Retinal pigment epithelial cell (primary cell): ENCODE measurements around the gene KCNH4.
A peak's percentile ranks its signal among the peaks of the same experiment; 100 is the strongest.
"Not testable (repeated sequence)": the region's sequence is repeated elsewhere in the genome, so short reads cannot be mapped to it uniquely, and the experiment has no call there.

Source experiments
- DNase-seq: peaks from one replicate; pipeline ENCODE4 v3.0.0-alpha.2; 2010; ENCODE audit warnings: low read depth
- H3K4me3 ChIP-seq: 2 replicates; pipeline ENCODE4 v1.5.1; 2011; ENCODE audit warnings: mild to moderate bottlenecking, low read length, control low read depth, moderate library complexity
- TF ChIP-seq, protein P1 (sequence below): conservative IDR thresholded peaks from 2 replicates; pipeline ENCODE4 v1.5.1; 2011; ENCODE audit warnings: low read depth, low read length, control low read depth, inconsistent platforms

KCNH4 gene

DNA sequence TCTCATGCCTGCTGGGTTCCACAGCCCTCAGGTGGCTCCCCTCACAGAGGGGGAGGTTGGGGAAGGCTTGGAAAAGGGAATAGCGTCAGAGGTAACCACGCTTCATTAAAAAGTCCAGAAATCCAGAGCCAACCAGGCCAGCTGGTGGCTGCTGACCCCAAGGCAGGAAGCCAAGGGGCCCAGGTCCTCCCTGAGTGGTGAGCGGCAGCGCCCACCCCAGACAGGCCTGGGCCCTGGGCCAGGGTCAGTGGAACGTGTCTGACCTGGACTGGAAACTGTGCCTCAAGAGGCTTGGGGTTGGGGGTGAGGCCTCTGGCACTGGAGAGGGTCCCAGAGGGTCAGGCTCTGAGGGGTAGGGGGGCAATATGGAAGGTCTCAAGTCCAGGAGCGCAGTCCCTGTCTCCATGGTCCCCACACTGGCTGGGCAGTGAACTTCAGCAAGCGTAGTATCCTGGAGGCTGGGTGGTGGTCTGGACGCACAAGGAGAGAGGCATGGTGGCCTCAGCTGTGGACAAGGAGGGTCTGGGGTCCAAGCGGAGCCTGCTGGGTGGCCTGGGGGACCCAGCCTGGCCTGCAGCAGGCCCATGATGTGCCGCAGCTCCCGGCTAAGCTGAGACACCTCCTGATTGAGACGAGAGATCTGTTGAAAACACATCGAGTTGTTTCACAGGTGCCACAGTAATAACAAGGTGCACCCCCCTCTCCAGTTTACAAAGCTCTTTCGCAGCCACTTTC, 21.0 kb downstream of the KCNH4 start:
- H3K4me3 ChIP-seq: no peak overlapping the region
- DNase-seq: no peak
- TF ChIP-seq, protein P1, sequence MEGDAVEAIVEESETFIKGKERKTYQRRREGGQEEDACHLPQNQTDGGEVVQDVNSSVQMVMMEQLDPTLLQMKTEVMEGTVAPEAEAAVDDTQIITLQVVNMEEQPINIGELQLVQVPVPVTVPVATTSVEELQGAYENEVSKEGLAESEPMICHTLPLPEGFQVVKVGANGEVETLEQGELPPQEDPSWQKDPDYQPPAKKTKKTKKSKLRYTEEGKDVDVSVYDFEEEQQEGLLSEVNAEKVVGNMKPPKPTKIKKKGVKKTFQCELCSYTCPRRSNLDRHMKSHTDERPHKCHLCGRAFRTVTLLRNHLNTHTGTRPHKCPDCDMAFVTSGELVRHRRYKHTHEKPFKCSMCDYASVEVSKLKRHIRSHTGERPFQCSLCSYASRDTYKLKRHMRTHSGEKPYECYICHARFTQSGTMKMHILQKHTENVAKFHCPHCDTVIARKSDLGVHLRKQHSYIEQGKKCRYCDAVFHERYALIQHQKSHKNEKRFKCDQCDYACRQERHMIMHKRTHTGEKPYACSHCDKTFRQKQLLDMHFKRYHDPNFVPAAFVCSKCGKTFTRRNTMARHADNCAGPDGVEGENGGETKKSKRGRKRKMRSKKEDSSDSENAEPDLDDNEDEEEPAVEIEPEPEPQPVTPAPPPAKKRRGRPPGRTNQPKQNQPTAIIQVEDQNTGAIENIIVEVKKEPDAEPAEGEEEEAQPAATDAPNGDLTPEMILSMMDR: no peak

DNA sequence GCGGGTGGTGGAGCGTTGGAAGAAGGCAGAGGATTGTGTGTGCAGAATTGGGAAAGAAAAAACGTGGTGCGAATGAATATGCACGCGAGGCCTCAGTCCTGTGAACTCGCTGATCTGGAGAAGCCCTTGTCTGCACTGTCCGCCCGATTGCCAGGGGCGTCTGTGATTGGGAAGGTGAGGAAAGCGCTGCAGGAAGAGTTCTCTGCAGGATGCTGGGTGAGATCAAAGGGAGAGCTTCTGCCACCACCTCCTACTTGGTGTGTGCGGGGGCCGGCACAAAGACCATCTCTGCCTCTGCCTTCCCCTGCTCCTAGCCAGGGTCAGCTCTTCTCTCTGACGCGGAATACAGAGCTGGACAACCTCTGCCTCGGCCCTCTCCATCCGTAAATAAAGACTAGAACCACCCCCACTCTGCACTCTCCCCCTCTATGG, 25.3 kb downstream of the KCNH4 start:
- TF ChIP-seq, protein P1: no peak
- no peak for DNase-seq
- H3K4me3 ChIP-seq: peak overlapping the region; percentile 100

DNA sequence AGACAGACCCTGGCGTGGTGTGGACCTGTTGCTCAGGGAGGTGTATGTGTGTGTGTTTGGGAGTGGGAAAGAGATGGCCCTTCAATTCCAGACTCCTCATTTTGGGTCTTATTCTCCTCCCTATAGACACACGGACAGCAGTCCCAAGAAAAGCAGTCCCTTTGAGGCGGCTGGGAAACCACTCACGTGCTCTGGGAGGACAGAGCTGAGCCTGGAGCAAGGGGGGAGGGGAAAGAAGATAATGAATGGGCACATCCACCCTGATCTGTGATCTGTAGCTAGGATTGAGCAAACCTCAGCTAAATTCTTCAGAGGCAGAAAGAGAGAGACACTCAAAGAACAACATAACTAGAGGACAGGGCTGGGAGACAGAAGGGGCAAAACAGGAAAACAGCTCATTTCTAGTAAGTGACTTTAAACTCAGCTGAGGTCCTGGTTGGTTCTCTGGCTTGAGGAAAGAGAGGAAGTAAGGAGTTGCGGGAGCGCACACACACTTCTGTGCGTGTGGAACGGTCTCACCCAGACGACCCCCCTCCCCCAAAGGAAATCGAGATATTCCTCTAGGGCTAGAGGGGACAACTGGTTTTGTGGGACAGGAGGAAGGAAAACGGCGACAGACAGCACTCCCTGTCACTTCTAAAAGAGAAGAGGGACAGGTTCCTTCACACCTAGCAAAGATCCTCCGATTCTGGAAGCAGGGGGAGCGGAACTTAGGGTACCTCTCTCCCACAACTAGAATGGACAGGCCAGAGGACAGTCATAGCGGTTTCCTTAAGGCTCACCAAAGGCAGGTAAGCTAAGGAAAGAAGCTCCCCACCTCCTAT, 26.8 kb downstream of the KCNH4 start:
- no peak for DNase-seq
- TF ChIP-seq, protein P1: no peak
- peak overlapping the region; percentile 100 for H3K4me3 ChIP-seq

DNA sequence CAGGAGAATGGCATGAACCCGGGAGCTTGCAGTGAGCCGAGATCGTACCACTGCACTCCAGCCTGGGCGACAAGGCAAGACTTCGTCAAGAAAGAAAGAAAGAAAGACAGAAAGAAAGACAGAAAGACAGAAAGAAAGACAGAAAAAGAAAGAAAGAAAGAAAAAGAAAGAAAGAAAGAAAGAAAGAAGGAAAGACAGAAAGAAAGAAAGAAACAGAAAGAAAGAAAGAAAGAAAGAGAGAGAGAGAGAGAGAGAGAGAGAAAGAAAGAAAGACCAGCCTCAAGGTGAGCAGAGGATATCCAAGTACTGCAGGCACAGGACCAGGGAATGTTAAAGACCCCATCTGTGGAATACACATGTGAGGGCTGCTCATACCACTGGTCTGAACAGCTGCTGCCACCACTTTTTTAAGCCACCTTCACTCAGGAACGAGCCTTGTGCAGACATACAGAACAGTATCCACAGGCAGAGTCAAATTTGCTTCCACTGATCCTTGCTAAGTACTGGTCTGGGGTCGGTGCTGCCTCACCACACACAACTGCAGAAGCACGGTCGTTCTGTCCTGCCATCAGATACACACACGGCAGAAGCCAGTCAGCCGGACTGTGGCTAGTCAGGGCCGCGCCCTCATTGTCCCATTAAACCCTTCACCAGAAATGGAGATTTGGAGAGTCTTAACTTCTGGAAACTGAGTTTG, 33.9 kb downstream of the KCNH4 start:
- TF ChIP-seq, protein P1: no peak
- DNase-seq: no peak
- H3K4me3 ChIP-seq: no peak overlapping the region

- H3K4me3 ChIP-seq, DNase-seq: not testable (repeated sequence)
These were observed 37.8 kb downstream of the KCNH4 start for GRCh38 chr17:42143138-42143537.

DNA sequence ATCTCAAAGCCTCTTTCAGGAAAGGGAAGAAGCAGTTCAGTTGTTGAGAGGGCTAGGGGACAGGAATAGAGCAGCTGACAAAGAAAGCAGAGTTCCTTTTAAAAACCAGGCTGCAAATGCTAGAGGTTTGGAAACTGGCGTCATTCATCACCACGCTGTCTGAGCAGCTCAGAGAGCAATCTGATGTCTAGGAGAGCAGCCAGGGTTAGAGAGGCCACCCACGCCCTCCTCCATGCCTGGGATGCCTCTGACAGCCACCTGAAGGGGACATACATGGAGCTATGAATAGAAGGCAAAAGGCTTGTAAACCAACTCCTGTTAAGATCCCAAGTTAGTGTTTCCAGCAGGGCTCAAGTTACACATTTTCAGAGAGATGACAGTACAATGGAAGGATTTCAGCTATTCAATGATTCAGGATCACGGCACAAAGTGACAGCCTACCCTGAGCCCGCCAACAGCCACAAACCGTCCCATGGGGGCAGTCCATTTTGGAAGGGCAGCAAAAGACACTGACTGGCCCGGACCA, 38.5 kb downstream of the KCNH4 start:
- H3K4me3 ChIP-seq: no peak overlapping the region
- DNase-seq: no peak
- TF ChIP-seq, protein P1: no peak

DNA sequence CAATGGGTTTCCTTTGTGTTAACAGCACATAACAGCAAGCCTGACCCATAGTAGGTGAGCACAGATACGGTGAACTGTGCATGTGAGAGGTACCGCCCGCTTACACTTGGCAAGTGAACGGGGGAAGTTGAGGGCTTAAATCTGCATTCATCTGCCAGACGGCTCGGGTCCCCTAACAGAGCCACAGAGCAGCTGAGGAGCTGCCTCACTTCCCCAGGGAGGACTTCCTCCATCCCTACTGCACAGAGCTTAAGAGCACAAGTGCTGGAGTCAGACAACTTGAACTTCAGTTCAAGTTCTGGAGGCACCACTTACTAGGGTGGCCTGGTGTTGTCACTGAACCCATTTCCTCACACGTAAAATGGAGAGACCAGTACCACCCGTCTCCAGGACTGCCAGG, 39.6 kb downstream of the KCNH4 start:
- no peak overlapping the region for H3K4me3 ChIP-seq
- DNase-seq: no peak
- TF ChIP-seq, protein P1: no peak

DNA sequence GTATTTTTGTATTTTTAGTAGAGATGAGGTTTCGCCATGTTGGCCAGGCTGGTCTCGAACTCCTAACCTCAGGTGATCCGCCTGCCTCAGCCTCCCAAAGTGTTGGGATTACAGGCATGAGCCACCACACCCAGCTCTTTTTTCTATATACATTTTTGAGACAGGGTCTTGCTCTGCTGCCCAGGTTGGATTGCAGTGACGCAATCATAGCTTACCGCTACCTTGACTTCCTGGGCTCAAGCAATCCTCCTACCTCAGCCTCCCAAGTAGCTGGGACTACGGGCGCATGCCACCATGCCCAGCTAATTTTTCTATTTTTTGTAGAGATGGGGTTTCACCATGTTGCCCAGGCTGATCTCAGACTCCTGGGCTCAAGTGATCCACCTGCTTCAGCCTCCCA, 40.3 kb downstream of the KCNH4 start:
- H3K4me3 ChIP-seq, DNase-seq: not testable (repeated sequence)
